K562 (cell line): Measurements from ENCODE around the gene EVL. TPM values are rescaled to one million over a fixed set of nuclear protein-coding genes. Genes with fewer than 3 reads are reported as not detected.

Experiments
- CBFA2T3 ChIP-seq: fragments of 450-650 bp; IDR thresholded peaks from 2 replicates; pipeline ENCODE4 v1.6.1; 2017
- CREM ChIP-seq: IDR thresholded peaks from 2 replicates; pipeline ENCODE4 v1.6.1; 2014; ENCODE audit warnings: antibody characterized with exemption, low read depth
- HLTF ChIP-seq: fragments of 450-650 bp; IDR thresholded peaks from 2 replicates; pipeline ENCODE4 v1.6.1; 2016
- MAX ChIP-seq: sonication (generic); formaldehyde crosslinking; IDR thresholded peaks from 2 replicates; pipeline ENCODE4 v1.9.0; 2022; ENCODE audit warnings: mild to moderate bottlenecking, missing genetic modification reagents
- MYC ChIP-seq, 2 experiments: fragments of 250-450 bp in 1 of 2; sonication (Bioruptor Pico) in 1 of 2; IDR thresholded peaks; 2 replicates each; pipeline versions ENCODE4 v1.5.1 to v1.6.1; 2012 to 2021; ENCODE audit warnings: low read depth in 2 of 2, borderline replicate concordance in 1 of 2, improper control_type of control experiment in 1 of 2, low read length in 1 of 2, mild to moderate bottlenecking in 1 of 2, moderate library complexity in 1 of 2
- NFIC ChIP-seq: fragments of 450-650 bp; IDR thresholded peaks from 2 replicates; pipeline ENCODE4 v1.6.1; 2017; ENCODE audit warnings: mild to moderate bottlenecking, inconsistent platforms
- PKNOX1 ChIP-seq: fragments of 450-650 bp; IDR thresholded peaks from 2 replicates; pipeline ENCODE4 v1.6.1; 2016
- RAD21 ChIP-seq, 2 experiments: fragments of 250-450 bp in 1 of 2; fragments of 450-650 bp in 1 of 2; sonication (Bioruptor Pico) in 1 of 2; formaldehyde crosslinking in 1 of 2; IDR thresholded peaks in 1 of 2; conservative IDR thresholded peaks in 1 of 2; 2 replicates each; pipeline versions ENCODE4 v1.4.0 to v1.8.0; 2020 to 2022; ENCODE audit warnings: mild to moderate bottlenecking in 2 of 2, moderate library complexity in 1 of 2
- SMC3 ChIP-seq: conservative IDR thresholded peaks from 2 replicates; pipeline ENCODE4 v1.6.1; 2011; ENCODE audit warnings: low read depth, low read length, improper control_type of control experiment; ENCODE audit not compliant: insufficient read depth
- SPI1 ChIP-seq: IDR thresholded peaks from 2 replicates; pipeline ENCODE4 v1.6.1; 2011; ENCODE audit warnings: low read depth, low read length, control low read depth, borderline replicate concordance
- TFAP4 ChIP-seq: sonication (generic); formaldehyde crosslinking; IDR thresholded peaks from 2 replicates; pipeline ENCODE4 v1.8.0; 2022; ENCODE audit warnings: missing genetic modification reagents, mild to moderate bottlenecking, moderate library complexity, borderline replicate concordance
- TRIM24 ChIP-seq, 2 experiments: fragments of 450-650 bp; IDR thresholded peaks; 2 replicates each; pipeline ENCODE4 v1.6.1; 2016
- XRCC5 ChIP-seq: fragments of 200-400 bp; formaldehyde crosslinking; IDR thresholded peaks from 2 replicates; pipeline ENCODE4 v1.6.1; 2017; ENCODE audit warnings: low read depth, mild to moderate bottlenecking, low read length
- ZBTB33 ChIP-seq: sonication (generic); formaldehyde crosslinking; IDR thresholded peaks from 2 replicates; pipeline ENCODE4 v1.8.1; 2023; ENCODE audit warnings: mild to moderate bottlenecking, missing genetic modification reagents
- ZFP1 ChIP-seq: fragments of 450-650 bp; formaldehyde crosslinking; IDR thresholded peaks from 2 replicates; pipeline ENCODE4 v1.4.0; 2020; ENCODE audit warnings: mild to moderate bottlenecking, mixed read lengths
- ZNF140 ChIP-seq: fragments of 250-450 bp; sonication (Bioruptor Pico); IDR thresholded peaks from 2 replicates; pipeline ENCODE4 v1.8.0; 2021; ENCODE audit warnings: moderate library complexity, mild to moderate bottlenecking, inconsistent platforms
- ZNF280A ChIP-seq: fragments of 450-650 bp; IDR thresholded peaks from 2 replicates; pipeline ENCODE4 v1.6.1; 2018; ENCODE audit warnings: mild to moderate bottlenecking, low read depth; ENCODE audit not compliant: partially characterized antibody
- polyA plus RNA-seq, 8 experiments: library from polyadenylated mRNA; depleted of rRNA in 4 of 8; stranded (reverse) in 5 of 8; unstranded in 3 of 8; fragments of >200 nt; fragmentation: Nextera tagmentation in 2 of 8; fragmentation: Illumina TruSeq in 1 of 8; extraction: Ambion mirVana in 2 of 8; extraction: Trizol in 1 of 8; gene quantifications; 2 replicates each; pipeline versions ENCODE4 v1.2.1 to v1.2.3, GENCODE V29; 2011 to 2014; ENCODE audit warnings: inconsistent platforms in 1 of 8, missing spikeins in 1 of 8
- total RNA-seq, 7 experiments: library from RNA; depleted of rRNA in 6 of 7; stranded (reverse); fragments of >200 nt in 6 of 7; fragmentation: Illumina TruSeq in 2 of 7; extraction: Trizol in 2 of 7; gene quantifications; 2 replicates each; pipeline versions ENCODE4 v1.2.1 to v1.2.3, GENCODE V29; 2011 to 2021; ENCODE audit warnings: low replicate concordance in 1 of 7

The EVL gene
- total and polyA plus RNA-seq, 9 of the 15 experiments (the other 6 are each of a cell fraction or from before 2014, with no cell fraction given) = 2.9 to 43.4 (median 23.9) TPM

- TF ChIP-seq SPI1 (0 out of 2 replicates have a peak, but pooled peaks have one; percentile 6), CREM (peak; percentile 65; the same call in 1 of the 2 replicates), RAD21 (CRISPR knock-in tag; conservative IDR thresholded peaks at IDR 0.05 in 1 of 2, IDR thresholded peaks at IDR 0.05 in 1 of 2) (peak in 1 of 2 experiments; percentile 77; a peak in 2 of 4 replicates), ZBTB33 (peak; percentile 87), SMC3 (peak; percentile 61), XRCC5 (peak; percentile 78), ZFP1 (CRISPR knock-in tag) (no peak), CBFA2T3 (0 out of 2 replicates have a peak, but pooled peaks have one; percentile 11), ZNF280A (peak; percentile 83), ZNF140 (no peak), MYC (IDR thresholded peaks at IDR 0.05; ENCODE audit: low read depth, low read length) (0 out of 2 replicates have a peak, but pooled peaks have one; percentile 17), MYC (CRISPR knock-in tag; IDR thresholded peaks at IDR 0.05; ENCODE audit: borderline replicate concordance, low read depth) (no peak), MAX (CRISPR knock-in tag) (peak; percentile 30; the same call in 1 of the 2 replicates), TFAP4 (CRISPR knock-in tag) (peak; percentile 76), NFIC (peak; percentile 9; the same call in 1 of the 2 replicates), HLTF (0 out of 2 replicates have a peak, but pooled peaks have one; percentile 46), PKNOX1 (peak; percentile 47), TRIM24 (IDR thresholded peaks at IDR 0.05) (peak; percentile 51 to 77; a peak in 2 of 4 replicates)
Observed at GRCh38 chr14:100155049-100155621, 89.9 kb downstream of the EVL start (continued).
